ENCODE measurements around the gene TMEM220.

GRCh38 chr17:10738521-10739258 is 8.9 kb upstream of the TMEM220 start:
- TF ChIP-seq CTCF (IDR thresholded peaks at IDR 0.05) (no peak), EP300 (IDR thresholded peaks at IDR 0.05) (no peak), POLR2A (IDR thresholded peaks at IDR 0.05) (no peak)
